Liver (tissue), 9 donors: ENCODE measurements around the gene CPEB1. TPM values are rescaled to one million over a fixed set of nuclear protein-coding genes. Genes with fewer than 3 reads are reported as not detected.
"Not testable (repeated sequence)": the region's sequence is repeated elsewhere in the genome, so short reads cannot be mapped to it uniquely, and the experiment has no call there.

Experiments used
- DNase-seq: peaks from one replicate; pipeline ENCODE4 v3.0.0-alpha.2; 2017; ENCODE audit warnings: low spot score
- H3K27ac ChIP-seq, 2 donors: one replicate each; pipeline ENCODE4 v1.7.0; 2013; ENCODE audit warnings: inconsistent platforms in 2 of 2, low read length in 2 of 2, control low read depth in 1 of 2, low read depth in 1 of 2, mild to moderate bottlenecking in 1 of 2
- H3K27me3 ChIP-seq, 4 donors: one replicate each; pipeline versions ENCODE4 v1.6.1 to v1.7.0; 2013; ENCODE audit warnings: low read length in 3 of 4, inconsistent platforms in 1 of 4, mild to moderate bottlenecking in 1 of 4, moderate library complexity in 1 of 4; ENCODE audit not compliant: control insufficient read depth in 4 of 4, insufficient read depth in 4 of 4
- H3K36me3 ChIP-seq, 4 donors: one replicate each; pipeline versions ENCODE4 v1.6.1 to v1.7.0; 2013; ENCODE audit warnings: low read length in 3 of 4, mild to moderate bottlenecking in 3 of 4, low read depth in 1 of 4, moderate library complexity in 1 of 4; ENCODE audit not compliant: control insufficient read depth in 4 of 4, insufficient read depth in 3 of 4
- H3K4me1 ChIP-seq, 4 donors: one replicate each; pipeline versions ENCODE4 v1.6.1 to v1.7.0; 2013; ENCODE audit warnings: low read length in 3 of 4, mild to moderate bottlenecking in 3 of 4, moderate library complexity in 1 of 4; ENCODE audit not compliant: control insufficient read depth in 4 of 4, insufficient read depth in 4 of 4
- H3K4me3 ChIP-seq, 3 donors: one replicate each; pipeline versions ENCODE4 v1.6.1 to v1.7.0; 2013; ENCODE audit warnings: low read length in 3 of 3, control low read depth in 1 of 3, low read depth in 1 of 3, mild to moderate bottlenecking in 1 of 3
- H3K9ac ChIP-seq, 2 donors: one replicate each; pipeline ENCODE4 v1.7.0; 2013; ENCODE audit warnings: low read length in 2 of 2, mild to moderate bottlenecking in 2 of 2, moderate library complexity in 2 of 2, control low read depth in 1 of 2, low read depth in 1 of 2
- H3K9me3 ChIP-seq, 4 donors: one replicate each; pipeline versions ENCODE4 v1.6.1 to v1.7.0; 2013; ENCODE audit warnings: low read length in 3 of 4; ENCODE audit not compliant: control insufficient read depth in 4 of 4
- ATF3 ChIP-seq: IDR thresholded peaks from 2 replicates; pipeline ENCODE4 v1.6.1; 2016; ENCODE audit warnings: antibody characterized with exemption
- CTCF ChIP-seq: fragments of 150-350 bp; IDR thresholded peaks from 2 replicates; pipeline ENCODE4 v1.5.1; 2017; ENCODE audit warnings: improper control_type of control experiment, low read depth, low read length; ENCODE audit not compliant: missing input control
- EGR1 ChIP-seq, 2 donors: IDR thresholded peaks; 2 replicates each; pipeline ENCODE4 v1.6.1; 2016 to 2018; ENCODE audit warnings: antibody characterized with exemption in 2 of 2, low read depth in 2 of 2
- FOXA1 ChIP-seq: IDR thresholded peaks from 2 replicates; pipeline ENCODE4 v1.6.1; 2016; ENCODE audit warnings: antibody characterized with exemption
- FOXA2 ChIP-seq: IDR thresholded peaks from 2 replicates; pipeline ENCODE4 v1.6.1; 2016; ENCODE audit warnings: antibody characterized with exemption
- HNF4G ChIP-seq: IDR thresholded peaks from 2 replicates; pipeline ENCODE4 v1.6.1; 2016; ENCODE audit warnings: antibody characterized with exemption
- JUND ChIP-seq, 2 donors: IDR thresholded peaks; 2 replicates each; pipeline ENCODE4 v1.6.1; 2016; ENCODE audit warnings: antibody characterized with exemption in 2 of 2
- MAX ChIP-seq: IDR thresholded peaks from 2 replicates; pipeline ENCODE4 v1.6.1; 2016; ENCODE audit warnings: antibody characterized with exemption
- NR2F2 ChIP-seq: IDR thresholded peaks from 2 replicates; pipeline ENCODE4 v1.6.1; 2016; ENCODE audit warnings: antibody characterized with exemption
- RAD21 ChIP-seq, 2 donors: IDR thresholded peaks; 2 replicates each; pipeline ENCODE4 v1.6.1; 2016; ENCODE audit warnings: antibody characterized with exemption in 2 of 2, mild to moderate bottlenecking in 2 of 2
- REST ChIP-seq: IDR thresholded peaks from 2 replicates; pipeline ENCODE4 v1.6.1; 2016; ENCODE audit warnings: antibody characterized with exemption, mild to moderate bottlenecking
- RXRA ChIP-seq, 2 donors: IDR thresholded peaks; 2 replicates each; pipeline ENCODE4 v1.6.1; 2017 to 2018; ENCODE audit warnings: antibody characterized with exemption in 2 of 2, mild to moderate bottlenecking in 1 of 2
- ZBTB33 ChIP-seq: IDR thresholded peaks from 2 replicates; pipeline ENCODE4 v1.6.1; 2016; ENCODE audit warnings: antibody characterized with exemption
- WGBS: extraction: QIAGEN DNeasy Blood & Tissue Kit; methylation state at CpG from one replicate; pipeline ENCODE4 v1.1.7; 2013; 5-methylcytosine and 5-hydroxymethylcytosine counted together
- polyA plus RNA-seq, 2 donors: library from polyadenylated mRNA; stranded (reverse) in 1 of 2; unstranded in 1 of 2; fragments of 200-250 nt in 1 of 2; fragments of >200 nt in 1 of 2; fragmentation: Nextera tagmentation in 1 of 2; extraction: Ambion mirVana in 1 of 2; gene quantifications; one replicate each; pipeline versions ENCODE4 v1.2.1 to v1.2.3, GENCODE V29; 2013 to 2015
- total RNA-seq, 2 donors: library from RNA; depleted of rRNA; stranded (reverse); fragments of >200 nt; gene quantifications; one replicate each; pipeline ENCODE4 v1.2.3, GENCODE V29; 2014
- donor health status: healthy.
- donor health status: healthy.
- donor health status: healthy.
- donor health status: healthy.
- donor health status: healthy.

Gene CPEB1
- total and polyA plus RNA-seq, 4 donors = under 0.01 to 0.14 (median 0.05) TPM; not detected in 1

GRCh38 chr15:82646250-82647044 lies 716 bp downstream of the CPEB1 start:
- no peak overlapping the region for H3K4me3 ChIP-seq

GRCh38 chr15:82644967-82645852 lies 2.0 kb downstream of the CPEB1 start:
- H3K36me3 ChIP-seq, H3K9me3 ChIP-seq, DNase-seq, H3K27ac ChIP-seq, H3K4me3 ChIP-seq, H3K9ac ChIP-seq: not testable (repeated sequence)
- peaks cover 4 to 16% (median 10%) of the 10 kb centered on the region in 4 donors for H3K4me1 ChIP-seq
- peaks cover 5 to 22% (median 14%) of the 10 kb centered on the region in 4 donors for H3K27me3 ChIP-seq
- WGBS = 87% methylated on average over 34 of the region's 34 CpGs

More at GRCh38 chr15:82646250-82647044, 716 bp downstream of the CPEB1 start:
- Histone ChIP-seq H3K9ac (no peak overlapping the region), H3K4me1 (peaks cover 4 to 16% (median 10%) of the 10 kb centered on the region in 4 donors), H3K27me3 (peaks cover 5 to 16% (median 10%) of the 10 kb centered on the region in 4 donors), H3K27ac (no peak overlapping the region), H3K36me3 (no peaks in the 10 kb centered on the region), H3K9me3 (no peaks in the 10 kb centered on the region)
- no peak for DNase-seq
- TF ChIP-seq CTCF (no peak), JUND (IDR thresholded peaks at IDR 0.05) (no peak), NR2F2 (no peak), EGR1 (IDR thresholded peaks at IDR 0.05; ENCODE audit: low read depth in 2 of 2) (no peak), FOXA2 (no peak), RXRA (IDR thresholded peaks at IDR 0.05) (no peak), REST (no peak), RAD21 (IDR thresholded peaks at IDR 0.05) (no peak), HNF4G (no peak), ZBTB33 (no peak), ATF3 (no peak), MAX (no peak), FOXA1 (no peak)
- 22% methylated on average over 56 of the region's 56 CpGs for WGBS
